Tibial nerve (tissue), 4 donors: ENCODE results near the gene RPS25. TPM values are rescaled to one million over a fixed set of nuclear protein-coding genes. Genes with fewer than 3 reads are reported as not detected.

Experiments used
- DNase-seq, 2 donors: peaks; one replicate each; pipeline ENCODE4 v3.0.0-alpha.2; 2019; ENCODE audit warnings: low spot score in 2 of 2
- H3K27ac ChIP-seq, 4 donors: fragments of 200-600 bp; sonication (generic) in 3 of 4; one replicate each; pipeline ENCODE4 v1.5.1; 2017 to 2019; ENCODE audit warnings: mild to moderate bottlenecking in 1 of 4
- H3K27me3 ChIP-seq, 2 donors: fragments of 200-600 bp; sonication (generic) in 1 of 2; one replicate each; pipeline versions ENCODE4 v1.5.1 to v1.6.0; 2017 to 2019
- H3K36me3 ChIP-seq, 3 donors: fragments of 200-600 bp; sonication (generic); one replicate each; pipeline ENCODE4 v1.5.1; 2018 to 2019
- H3K4me1 ChIP-seq, 4 donors: fragments of 200-600 bp; sonication (generic) in 3 of 4; one replicate each; pipeline ENCODE4 v1.5.1; 2017 to 2019
- H3K4me3 ChIP-seq, 4 donors: fragments of 200-600 bp; sonication (generic) in 3 of 4; one replicate each; pipeline ENCODE4 v1.5.1; 2017 to 2019; ENCODE audit warnings: mild to moderate bottlenecking in 1 of 4, moderate library complexity in 1 of 4
- H3K9me3 ChIP-seq, 4 donors: fragments of 200-600 bp; sonication (generic) in 3 of 4; one replicate each; pipeline ENCODE4 v1.5.1; 2017 to 2019
- CTCF ChIP-seq, 5 experiments: fragments of 200-600 bp in 3 of 5; fragments of 450-650 bp in 2 of 5; sonication (generic) in 3 of 5; IDR thresholded peaks; one replicate each; pipeline ENCODE4 v1.5.1; 2016 to 2019; ENCODE audit warnings: antibody characterized with exemption in 5 of 5, mild to moderate bottlenecking in 3 of 5, moderate library complexity in 2 of 5
- EP300 ChIP-seq, 2 donors: sonication (generic); formaldehyde crosslinking; IDR thresholded peaks; one replicate each; pipeline ENCODE4 v1.6.1; 2017; ENCODE audit warnings: antibody characterized with exemption in 2 of 2, mild to moderate bottlenecking in 1 of 2
- POLR2A ChIP-seq, 2 donors: fragments of 450-650 bp; IDR thresholded peaks; one replicate each; pipeline ENCODE4 v1.6.1; 2017; ENCODE audit warnings: antibody characterized with exemption in 2 of 2, mild to moderate bottlenecking in 2 of 2, moderate library complexity in 2 of 2
- WGBS, 2 donors: methylation state at CpG; one replicate each; pipeline ENCODE4 v1.1.5; 2018; 5-methylcytosine and 5-hydroxymethylcytosine counted together
- total RNA-seq, 4 donors: library from RNA; depleted of rRNA; stranded (reverse); fragments of >200 nt; gene quantifications; one replicate each; pipeline ENCODE4 v1.1.0, GENCODE V29; 2016

Gene RPS25
- total RNA-seq, 4 donors from 2014 or later: 1,034 to 1,871 (median 1,524) TPM

DNA sequence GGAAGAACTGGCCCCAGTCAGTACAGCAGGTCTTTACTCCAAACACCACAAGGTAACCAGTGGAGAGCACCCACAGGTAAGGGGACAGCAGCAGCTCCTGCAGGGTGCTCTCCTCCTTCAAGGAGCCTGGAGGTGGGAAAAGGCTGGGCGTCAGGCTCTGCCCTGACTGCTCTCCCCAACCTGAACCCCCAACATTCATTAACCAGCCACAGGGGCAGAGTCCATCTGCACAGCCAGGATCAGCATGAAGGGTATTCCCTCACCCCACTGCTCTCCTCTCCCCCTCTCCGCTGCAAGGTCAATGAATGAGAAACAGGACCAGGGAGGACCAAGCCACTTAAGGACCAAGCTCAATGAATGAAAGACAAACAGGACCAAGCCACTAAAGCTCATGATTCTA, 8.8 kb upstream of the RPS25 start:
- 90 to 94% methylated on average over 2 of the region's 2 CpGs for WGBS, 2 donors
- Histone ChIP-seq H3K27ac (peak overlapping the region in 1 of 4 donors; percentile 94), H3K4me3 (no peak overlapping the region), H3K36me3 (peaks cover 0 to 53% (median 6%) of the 10 kb centered on the region in 3 donors), H3K9me3 (no peaks in the 10 kb centered on the region), H3K4me1 (peaks cover 0 to 57% (median 21%) of the 10 kb centered on the region in 4 donors), H3K27me3 (no peaks in the 10 kb centered on the region)
- DNase-seq: no peak
- no peak for TF ChIP-seq CTCF (IDR thresholded peaks at IDR 0.05)
- no peak for TF ChIP-seq POLR2A (IDR thresholded peaks at IDR 0.05)
- no peak for TF ChIP-seq EP300 (IDR thresholded peaks at IDR 0.05)

- Histone ChIP-seq H3K4me3 (no peak overlapping the region), H3K4me1 (peaks cover 0 to 58% (median 22%) of the 10 kb centered on the region in 4 donors), H3K27ac (peak overlapping the region in 3 of 4 donors; percentile 7 to 38 (median 25)), H3K9me3 (no peaks in the 10 kb centered on the region), H3K36me3 (peaks cover 0 to 61% (median 8%) of the 10 kb centered on the region in 3 donors), H3K27me3 (no peaks in the 10 kb centered on the region)
- no peak for TF ChIP-seq POLR2A (IDR thresholded peaks at IDR 0.05)
- TF ChIP-seq CTCF (IDR thresholded peaks at IDR 0.05): no peak
- DNase-seq: no peak
- 86 to 90% methylated on average over 13 to 15 of the region's 16 CpGs for WGBS, 2 donors
These were observed 8.0 kb upstream of the RPS25 start for GRCh38 chr11:119025978-119026766.

- WGBS, 2 donors: 84 to 85% methylated on average over 5 of the region's 5 CpGs
- peak overlapping the region in 3 of 4 donors; percentile 25 to 44 (median 38) for H3K27ac ChIP-seq
- DNase-seq: no peak
- H3K9me3 ChIP-seq: no peaks in the 10 kb centered on the region
- H3K4me1 ChIP-seq: peaks cover 0 to 61% (median 25%) of the 10 kb centered on the region in 4 donors
- TF ChIP-seq CTCF (IDR thresholded peaks at IDR 0.05) (no peak), POLR2A (IDR thresholded peaks at IDR 0.05) (no peak), EP300 (IDR thresholded peaks at IDR 0.05) (no peak)
- H3K36me3 ChIP-seq: peaks cover 0 to 66% (median 8%) of the 10 kb centered on the region in 3 donors
- H3K27me3 ChIP-seq: no peaks in the 10 kb centered on the region
- H3K4me3 ChIP-seq: no peak overlapping the region
These were observed 7.4 kb upstream of the RPS25 start for GRCh38 chr11:119025541-119025940.

DNA sequence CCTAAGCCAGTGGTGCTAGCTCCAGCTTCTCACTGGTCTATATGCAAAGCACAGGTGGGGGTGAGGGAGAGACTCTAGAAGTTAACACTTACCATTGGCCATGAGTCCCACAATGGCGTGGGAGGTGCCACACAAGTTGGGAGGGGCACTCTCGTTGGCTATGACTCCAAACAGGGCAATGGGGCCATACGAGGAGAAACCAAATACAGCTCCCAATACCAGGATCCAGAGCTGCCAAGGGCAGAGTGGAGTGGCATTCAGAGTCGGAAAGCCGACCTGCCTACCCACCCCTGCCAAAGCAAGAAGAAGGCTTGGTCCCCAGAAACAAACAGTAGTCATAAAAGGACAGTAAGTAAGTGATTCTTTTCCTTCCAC, 6.9 kb upstream of the RPS25 start:
- WGBS, 2 donors: 57 to 76% methylated on average over 5 of the region's 5 CpGs
- Histone ChIP-seq H3K4me1 (peaks cover 0 to 64% (median 27%) of the 10 kb centered on the region in 4 donors), H3K36me3 (peaks cover 0 to 66% (median 8%) of the 10 kb centered on the region in 3 donors), H3K9me3 (no peaks in the 10 kb centered on the region), H3K27me3 (no peaks in the 10 kb centered on the region), H3K27ac (peak overlapping the region in 3 of 4 donors; percentile 22 to 44 (median 38)), H3K4me3 (no peak overlapping the region)
- DNase-seq: no peak
- TF ChIP-seq CTCF (IDR thresholded peaks at IDR 0.05) (no peak), EP300 (IDR thresholded peaks at IDR 0.05) (no peak), POLR2A (IDR thresholded peaks at IDR 0.05) (no peak)

DNA sequence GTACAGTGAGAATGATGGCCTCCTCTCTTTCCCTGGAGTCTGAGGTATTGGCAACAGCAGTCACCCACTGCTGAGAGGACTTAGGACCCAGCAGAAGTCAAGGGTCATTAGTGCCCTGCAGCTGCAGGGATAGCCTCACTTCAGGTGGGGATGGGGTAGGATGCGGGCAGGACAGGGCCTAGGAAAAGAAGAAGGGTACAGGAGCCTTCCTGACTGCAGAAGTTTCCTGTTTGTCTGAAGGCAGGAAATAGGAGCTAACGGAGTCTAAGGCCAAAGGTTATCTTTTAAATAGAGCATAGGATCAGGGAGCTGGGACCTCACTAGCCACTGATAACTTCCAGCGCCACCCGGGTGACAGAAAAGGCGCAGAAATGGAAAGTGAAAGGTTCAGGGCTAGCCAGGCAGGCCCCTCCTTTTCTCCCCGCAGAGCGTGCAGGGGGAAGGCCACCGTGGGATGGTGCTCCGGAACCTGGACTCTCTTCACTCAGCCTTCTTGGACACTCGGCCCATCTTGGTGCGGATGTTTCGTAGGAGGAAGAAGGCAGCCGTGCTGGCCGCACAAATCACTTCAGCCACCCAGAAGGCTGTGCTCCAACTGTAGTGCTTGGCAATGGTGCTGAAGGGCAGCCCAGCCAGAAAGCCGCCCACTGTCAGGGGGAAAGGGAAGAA, 6.4 kb upstream of the RPS25 start:
- peaks cover 0 to 64% (median 26%) of the 10 kb centered on the region in 4 donors for H3K4me1 ChIP-seq
- H3K27ac ChIP-seq: peak overlapping the region in 3 of 4 donors; percentile 22 to 58 (median 44)
- peaks cover 0 to 66% (median 8%) of the 10 kb centered on the region in 3 donors for H3K36me3 ChIP-seq
- WGBS, 2 donors: 64 to 67% methylated on average over 13 to 15 of the region's 15 CpGs
- no peaks in the 10 kb centered on the region for H3K9me3 ChIP-seq
- TF ChIP-seq CTCF (IDR thresholded peaks at IDR 0.05): no peak
- no peak for TF ChIP-seq EP300 (IDR thresholded peaks at IDR 0.05)
- TF ChIP-seq POLR2A (IDR thresholded peaks at IDR 0.05): no peak
- H3K4me3 ChIP-seq: no peak overlapping the region
- no peak for DNase-seq
- no peaks in the 10 kb centered on the region for H3K27me3 ChIP-seq
